Measurements from ENCODE around the gene KRTAP5-2.
"Not testable (repeated sequence)": the region's sequence is repeated elsewhere in the genome, so short reads cannot be mapped to it uniquely, and the experiment has no call there.

Gene KRTAP5-2

GRCh38 chr11:1622086-1622485 lies 24.0 kb upstream of the KRTAP5-2 start, which contains the start of gene KRTAP5-4:
Gene KRTAP5-4 (minus strand): TSS chr11:1622138. CDS start chr11:1622093, 45 bp downstream.
- H3K4me3 ChIP-seq (ENCODE audit: low read length) = no peak within 1 kb of the TSS
- no peaks in the 10 kb centered on the region for H3K36me3 ChIP-seq (ENCODE audit: control insufficient read depth, low read depth, low read length)
- H3K27ac ChIP-seq (ENCODE audit: low read length) = no peak within 1 kb of the TSS
- H3K27me3 ChIP-seq (ENCODE audit: control insufficient read depth, insufficient read depth, low read length) = no peaks in the 10 kb centered on the region
- no peaks in the 10 kb centered on the region for H3K9me3 ChIP-seq (ENCODE audit: control insufficient read depth, low read depth, low read length)
- H3K4me1 ChIP-seq (ENCODE audit: control insufficient read depth, low read depth, low read length) = no peaks in the 10 kb centered on the region
- no peak within 1 kb of the TSS for H3K9ac ChIP-seq (ENCODE audit: low read length)

DNA sequence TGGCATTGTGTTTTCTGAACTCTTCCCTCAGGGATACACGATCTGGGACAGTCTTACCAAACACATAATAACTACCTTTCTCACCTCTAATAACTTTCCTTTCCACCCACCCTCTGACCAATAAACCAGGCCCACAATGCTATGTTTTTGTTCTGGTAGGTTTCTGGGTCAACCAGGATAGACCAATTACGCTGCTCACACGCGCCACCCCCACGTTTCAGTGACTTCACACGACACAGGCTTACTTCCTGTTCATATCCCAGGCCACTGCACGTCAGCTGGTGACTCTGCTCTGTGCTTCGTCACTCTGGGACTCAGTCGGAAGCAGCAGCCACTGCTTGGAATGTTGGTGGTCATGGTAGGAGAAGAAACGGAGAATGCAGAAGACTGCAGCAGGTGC lies 21.4 kb upstream of the KRTAP5-2 start:
- Histone ChIP-seq H3K9ac (ENCODE audit: low read length) (no peak overlapping the region), H3K36me3 (ENCODE audit: control insufficient read depth, low read depth, low read length) (no peaks in the 10 kb centered on the region), H3K4me1 (ENCODE audit: control insufficient read depth, low read depth, low read length) (no peaks in the 10 kb centered on the region), H3K27ac (ENCODE audit: low read length) (no peak overlapping the region), H3K9me3 (ENCODE audit: control insufficient read depth, low read depth, low read length) (no peaks in the 10 kb centered on the region), H3K4me3 (ENCODE audit: low read length) (no peak overlapping the region), H3K27me3 (ENCODE audit: control insufficient read depth, insufficient read depth, low read length) (no peaks in the 10 kb centered on the region)

DNA sequence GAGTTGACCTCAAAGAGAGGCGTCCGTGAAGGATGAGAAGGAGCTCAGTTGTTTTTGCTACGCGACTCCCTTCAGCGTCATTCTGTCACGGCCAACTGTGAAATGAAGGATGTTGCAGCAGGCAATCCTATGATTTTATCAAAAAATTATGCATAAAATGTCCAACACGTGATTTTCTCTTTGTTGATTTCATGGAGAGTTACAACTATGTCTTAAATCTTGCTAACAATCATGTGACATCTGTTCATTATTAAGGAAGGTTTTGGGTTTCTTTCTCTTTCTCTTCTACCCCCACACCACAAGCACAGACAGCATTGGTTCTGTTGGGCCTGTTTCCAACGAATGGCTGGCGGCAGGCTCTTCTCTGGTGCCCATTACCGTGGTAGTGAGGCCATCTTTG lies 20.1 kb upstream of the KRTAP5-2 start:
- no peak overlapping the region for H3K27ac ChIP-seq (ENCODE audit: low read length)
- no peak overlapping the region for H3K9ac ChIP-seq (ENCODE audit: low read length)
- H3K4me3 ChIP-seq (ENCODE audit: low read length) = no peak overlapping the region
- H3K9me3 ChIP-seq (ENCODE audit: control insufficient read depth, low read depth, low read length) = no peaks in the 10 kb centered on the region
- H3K27me3 ChIP-seq (ENCODE audit: control insufficient read depth, insufficient read depth, low read length) = no peaks in the 10 kb centered on the region
- no peaks in the 10 kb centered on the region for H3K4me1 ChIP-seq (ENCODE audit: control insufficient read depth, low read depth, low read length)
- no peaks in the 10 kb centered on the region for H3K36me3 ChIP-seq (ENCODE audit: control insufficient read depth, low read depth, low read length)

GRCh38 chr11:1608363-1608762 lies 10.3 kb upstream of the KRTAP5-2 start, which contains the start of gene KRTAP5-3:
Gene KRTAP5-3 (minus strand): TSS chr11:1608463. CDS start chr11:1608385, 78 bp downstream.
- Histone ChIP-seq H3K4me3 (ENCODE audit: low read length) (no peak within 1 kb of the TSS), H3K27ac (ENCODE audit: low read length) (no peak within 1 kb of the TSS), H3K9ac (ENCODE audit: low read length) (no peak within 1 kb of the TSS), H3K9me3 (ENCODE audit: control insufficient read depth, low read depth, low read length) (no peaks in the 10 kb centered on the region), H3K27me3 (ENCODE audit: control insufficient read depth, insufficient read depth, low read length) (peaks cover 16% of the 10 kb centered on the region), H3K36me3 (ENCODE audit: control insufficient read depth, low read depth, low read length) (no peaks in the 10 kb centered on the region), H3K4me1 (ENCODE audit: control insufficient read depth, low read depth, low read length) (peaks cover 5% of the 10 kb centered on the region)

GRCh38 chr11:1607901-1608300 lies 9.8 kb upstream of the KRTAP5-2 start:
- H3K9me3 ChIP-seq (ENCODE audit: control insufficient read depth, low read depth, low read length); H3K27ac ChIP-seq (ENCODE audit: low read length); H3K36me3 ChIP-seq (ENCODE audit: control insufficient read depth, low read depth, low read length); H3K4me3 ChIP-seq (ENCODE audit: low read length); H3K4me1 ChIP-seq (ENCODE audit: control insufficient read depth, low read depth, low read length); H3K9ac ChIP-seq (ENCODE audit: low read length): not testable (repeated sequence)
- peaks cover 16% of the 10 kb centered on the region for H3K27me3 ChIP-seq (ENCODE audit: control insufficient read depth, insufficient read depth, low read length)

- H3K27ac ChIP-seq (ENCODE audit: low read length); H3K36me3 ChIP-seq (ENCODE audit: control insufficient read depth, low read depth, low read length); H3K4me3 ChIP-seq (ENCODE audit: low read length); H3K4me1 ChIP-seq (ENCODE audit: control insufficient read depth, low read depth, low read length); H3K9me3 ChIP-seq (ENCODE audit: control insufficient read depth, low read depth, low read length); H3K9ac ChIP-seq (ENCODE audit: low read length): not testable (repeated sequence)
- peaks cover 16% of the 10 kb centered on the region for H3K27me3 ChIP-seq (ENCODE audit: control insufficient read depth, insufficient read depth, low read length)
Measured at GRCh38 chr11:1607156-1607845, 9.2 kb upstream of the KRTAP5-2 start.

GRCh38 chr11:1605923-1606322 lies 7.8 kb upstream of the KRTAP5-2 start:
- H3K27ac ChIP-seq (ENCODE audit: low read length); H3K9me3 ChIP-seq (ENCODE audit: control insufficient read depth, low read depth, low read length); H3K4me1 ChIP-seq (ENCODE audit: control insufficient read depth, low read depth, low read length); H3K4me3 ChIP-seq (ENCODE audit: low read length); H3K9ac ChIP-seq (ENCODE audit: low read length); H3K36me3 ChIP-seq (ENCODE audit: control insufficient read depth, low read depth, low read length): not testable (repeated sequence)
- H3K27me3 ChIP-seq (ENCODE audit: control insufficient read depth, insufficient read depth, low read length) = peaks cover 16% of the 10 kb centered on the region

- Histone ChIP-seq H3K4me1 (ENCODE audit: control insufficient read depth, low read depth, low read length) (peaks cover 11% of the 10 kb centered on the region), H3K27me3 (ENCODE audit: control insufficient read depth, insufficient read depth, low read length) (peaks cover 16% of the 10 kb centered on the region), H3K9ac (ENCODE audit: low read length) (no peak overlapping the region), H3K36me3 (ENCODE audit: control insufficient read depth, low read depth, low read length) (no peaks in the 10 kb centered on the region), H3K4me3 (ENCODE audit: low read length) (no peak overlapping the region), H3K9me3 (ENCODE audit: control insufficient read depth, low read depth, low read length) (no peaks in the 10 kb centered on the region), H3K27ac (ENCODE audit: low read length) (no peak overlapping the region)
Measured at GRCh38 chr11:1604711-1605110, 6.6 kb upstream of the KRTAP5-2 start.

DNA sequence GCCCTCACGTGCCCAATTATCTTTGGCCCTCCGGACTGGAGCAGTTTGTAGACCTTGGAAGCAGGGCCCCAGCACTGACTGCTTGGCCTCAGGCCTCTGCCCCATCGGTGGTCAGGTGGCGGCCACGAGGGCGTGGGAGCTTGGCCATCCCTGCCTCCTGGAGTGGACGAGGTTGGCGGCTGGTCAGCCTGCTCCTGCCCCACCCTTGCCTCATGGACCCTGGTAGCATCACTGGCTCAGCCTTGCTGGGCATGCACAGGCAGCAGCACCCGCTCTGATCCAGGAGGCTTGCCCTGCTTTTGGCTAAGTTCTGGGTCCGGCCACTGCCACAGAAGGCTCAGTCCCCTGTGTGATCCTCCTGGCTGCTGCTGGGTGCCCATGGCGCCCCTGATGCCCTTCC lies 6.1 kb upstream of the KRTAP5-2 start:
- Histone ChIP-seq H3K9ac (ENCODE audit: low read length) (no peak overlapping the region), H3K4me1 (ENCODE audit: control insufficient read depth, low read depth, low read length) (peaks cover 11% of the 10 kb centered on the region), H3K4me3 (ENCODE audit: low read length) (no peak overlapping the region), H3K27me3 (ENCODE audit: control insufficient read depth, insufficient read depth, low read length) (peaks cover 16% of the 10 kb centered on the region), H3K36me3 (ENCODE audit: control insufficient read depth, low read depth, low read length) (no peaks in the 10 kb centered on the region), H3K27ac (ENCODE audit: low read length) (no peak overlapping the region), H3K9me3 (ENCODE audit: control insufficient read depth, low read depth, low read length) (no peaks in the 10 kb centered on the region)

- no peak overlapping the region for H3K9ac ChIP-seq (ENCODE audit: low read length)
Measured at GRCh38 chr11:1603629-1604028, 5.5 kb upstream of the KRTAP5-2 start.

DNA sequence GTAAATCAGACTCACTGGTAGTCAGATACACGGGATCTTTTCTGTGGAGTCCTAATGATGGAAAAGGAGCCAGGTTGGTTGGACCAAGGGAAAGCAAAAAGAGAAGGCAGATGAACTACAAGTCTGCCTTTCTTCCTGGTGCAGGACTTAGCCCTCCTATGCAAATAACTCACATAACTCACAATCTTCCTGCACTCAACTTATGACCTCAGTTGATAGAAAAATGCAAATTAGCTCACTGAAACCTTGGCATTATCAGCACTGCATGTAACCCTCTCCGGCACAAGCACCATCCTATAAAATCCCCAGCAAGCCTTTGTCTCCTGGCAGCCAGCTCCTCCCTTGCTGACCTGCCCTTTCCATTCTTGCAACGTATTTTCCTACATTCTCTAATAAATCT lies 3.6 kb upstream of the KRTAP5-2 start:
- not testable (repeated sequence) for H3K9ac ChIP-seq (ENCODE audit: low read length); H3K36me3 ChIP-seq (ENCODE audit: control insufficient read depth, low read depth, low read length); H3K4me3 ChIP-seq (ENCODE audit: low read length); H3K9me3 ChIP-seq (ENCODE audit: control insufficient read depth, low read depth, low read length); H3K27ac ChIP-seq (ENCODE audit: low read length)
- Histone ChIP-seq H3K4me1 (ENCODE audit: control insufficient read depth, low read depth, low read length) (peaks cover 13% of the 10 kb centered on the region), H3K27me3 (ENCODE audit: control insufficient read depth, insufficient read depth, low read length) (peaks cover 10% of the 10 kb centered on the region)

More at GRCh38 chr11:1603629-1604028, 5.5 kb upstream of the KRTAP5-2 start:
- Histone ChIP-seq H3K4me3 (ENCODE audit: low read length) (no peak overlapping the region), H3K36me3 (ENCODE audit: control insufficient read depth, low read depth, low read length) (no peaks in the 10 kb centered on the region), H3K4me1 (ENCODE audit: control insufficient read depth, low read depth, low read length) (peaks cover 11% of the 10 kb centered on the region), H3K27me3 (ENCODE audit: control insufficient read depth, insufficient read depth, low read length) (peaks cover 16% of the 10 kb centered on the region), H3K27ac (ENCODE audit: low read length) (no peak overlapping the region), H3K9me3 (ENCODE audit: control insufficient read depth, low read depth, low read length) (no peaks in the 10 kb centered on the region)

- H3K27me3 ChIP-seq (ENCODE audit: control insufficient read depth, insufficient read depth, low read length) = peaks cover 10% of the 10 kb centered on the region
Measured at GRCh38 chr11:1600626-1601025, 2.5 kb upstream of the KRTAP5-2 start.

More at GRCh38 chr11:1600626-1601025, 2.5 kb upstream of the KRTAP5-2 start:
- Histone ChIP-seq H3K27ac (ENCODE audit: low read length) (no peak overlapping the region), H3K9ac (ENCODE audit: low read length) (peak overlapping the region; percentile 25), H3K9me3 (ENCODE audit: control insufficient read depth, low read depth, low read length) (no peaks in the 10 kb centered on the region), H3K36me3 (ENCODE audit: control insufficient read depth, low read depth, low read length) (no peaks in the 10 kb centered on the region), H3K4me3 (ENCODE audit: low read length) (no peak overlapping the region), H3K4me1 (ENCODE audit: control insufficient read depth, low read depth, low read length) (peaks cover 21% of the 10 kb centered on the region)
